AG09309 (cell line): ENCODE data around the gene CDYL2.

Source experiments
- DNase-seq: peaks from one replicate; pipeline ENCODE4 v3.0.0-alpha.2; 2010; ENCODE audit warnings: low read depth
- H3K4me3 ChIP-seq: 2 replicates; pipeline ENCODE4 v1.5.1; 2011; ENCODE audit warnings: mild to moderate bottlenecking, low read depth, low read length, moderate library complexity; ENCODE audit not compliant: control insufficient read depth
- CTCF ChIP-seq: IDR thresholded peaks from 2 replicates; pipeline ENCODE4 v1.5.1; 2011; ENCODE audit warnings: mild to moderate bottlenecking, low read depth, low read length, inconsistent platforms; ENCODE audit not compliant: insufficient read depth, control insufficient read depth; ENCODE audit errors: missing control alignments

CDYL2 gene

GRCh38 chr16:80667925-80668324 lies 136.5 kb downstream of the CDYL2 start:
- no peak overlapping the region for H3K4me3 ChIP-seq
- TF ChIP-seq CTCF: no peak
- no peak for DNase-seq

GRCh38 chr16:80667251-80667560 lies 137.2 kb downstream of the CDYL2 start:
- TF ChIP-seq CTCF: no peak
- no peak for DNase-seq
- no peak overlapping the region for H3K4me3 ChIP-seq

- no peak for TF ChIP-seq CTCF
- no peak for DNase-seq
- no peak overlapping the region for H3K4me3 ChIP-seq
Observed at GRCh38 chr16:80666378-80667250, 137.8 kb downstream of the CDYL2 start.

GRCh38 chr16:80665356-80665755 lies 139.0 kb downstream of the CDYL2 start:
- TF ChIP-seq CTCF: no peak
- no peak for DNase-seq
- no peak overlapping the region for H3K4me3 ChIP-seq

GRCh38 chr16:80664786-80665185 lies 139.6 kb downstream of the CDYL2 start:
- no peak for DNase-seq
- no peak for TF ChIP-seq CTCF
- H3K4me3 ChIP-seq: no peak overlapping the region

- TF ChIP-seq CTCF: no peak
- no peak overlapping the region for H3K4me3 ChIP-seq
- DNase-seq: no peak
Observed at GRCh38 chr16:80664226-80664625, 140.2 kb downstream of the CDYL2 start.
